ENCODE results near the gene OTUB2.

Gene OTUB2

DNA sequence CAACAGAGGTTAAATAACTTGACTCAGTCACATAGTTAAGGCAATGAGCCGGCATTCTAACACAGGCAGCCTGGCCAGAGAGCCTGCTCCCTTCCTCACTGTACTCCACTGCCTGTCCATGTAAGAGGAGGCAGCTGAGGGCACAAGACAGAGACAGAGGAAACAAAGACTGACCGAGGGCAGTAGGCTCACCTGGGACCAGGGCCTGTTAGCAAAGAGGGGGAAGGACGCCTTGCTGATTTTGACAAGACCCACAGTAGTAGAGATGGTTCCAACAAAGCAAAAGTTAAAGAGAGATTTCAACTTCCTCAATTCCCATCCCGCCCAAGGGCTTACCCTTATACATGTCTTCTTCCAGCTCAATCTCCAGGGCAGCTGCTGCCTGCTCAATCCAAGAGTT is 26.5 kb downstream of the OTUB2 start:
- no peak overlapping the region for H2AFZ ChIP-seq (ENCODE audit: low read length)
- no peak for TF ChIP-seq EZH2 (optimal IDR thresholded peaks at IDR 0.05; ENCODE audit: low read depth, low read length)

DNA sequence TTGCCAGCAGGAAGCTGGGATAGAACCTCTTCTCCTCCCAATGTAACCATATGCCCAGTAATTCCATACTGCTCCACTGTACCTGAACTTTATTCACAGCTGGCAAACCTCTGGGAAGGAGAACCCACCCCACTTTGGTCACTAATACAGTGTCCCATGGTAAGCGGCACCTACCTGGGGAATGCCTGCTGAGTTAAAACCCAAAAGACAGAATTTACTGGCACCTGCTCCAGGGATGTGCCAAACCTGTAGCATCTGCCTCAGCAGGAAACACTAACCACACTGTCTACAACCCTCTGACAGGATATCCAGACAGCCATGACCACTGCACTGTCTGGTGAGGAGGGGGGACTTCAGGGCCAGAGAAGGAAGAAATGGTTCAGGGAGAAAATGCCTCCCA is 28.3 kb downstream of the OTUB2 start:
- Histone ChIP-seq H3F3A (ENCODE audit: insufficient read depth, low read length) (peaks cover 18% of the 10 kb centered on the region), H3K9ac (ENCODE audit: low read length) (no peak overlapping the region), H2AFZ (ENCODE audit: low read length) (no peak overlapping the region), H3K4me2 (ENCODE audit: low read depth, low read length) (no peak overlapping the region), H3K9me2 (replicated peaks; ENCODE audit: insufficient read depth, low read length) (no peaks in the 10 kb centered on the region), H4K20me1 (ENCODE audit: insufficient read depth, low read length) (no peaks in the 10 kb centered on the region), H3K27ac (ENCODE audit: low read length) (no peak overlapping the region), H3K9me3 (replicated peaks; ENCODE audit: insufficient read depth, low read length) (no peaks in the 10 kb centered on the region), H3K4me3 (ENCODE audit: low read length) (no peak overlapping the region), H3K36me3 (replicated peaks; ENCODE audit: insufficient read depth, low read length) (no peaks in the 10 kb centered on the region), H3K79me2 (ENCODE audit: low read length) (peaks cover 26% of the 10 kb centered on the region), H3K4me1 (ENCODE audit: low read length) (peaks cover 44% of the 10 kb centered on the region), H3K27me3 (replicated peaks; ENCODE audit: insufficient read depth, low read length) (no peaks in the 10 kb centered on the region)
- no peak for DNase-seq
- no peak for TF ChIP-seq EZH2phosphoT487 (IDR thresholded peaks at IDR 0.05; ENCODE audit: low read length)
- TF ChIP-seq EZH2 (optimal IDR thresholded peaks at IDR 0.05; ENCODE audit: low read depth, low read length): no peak
- TF ChIP-seq, protein P1, sequence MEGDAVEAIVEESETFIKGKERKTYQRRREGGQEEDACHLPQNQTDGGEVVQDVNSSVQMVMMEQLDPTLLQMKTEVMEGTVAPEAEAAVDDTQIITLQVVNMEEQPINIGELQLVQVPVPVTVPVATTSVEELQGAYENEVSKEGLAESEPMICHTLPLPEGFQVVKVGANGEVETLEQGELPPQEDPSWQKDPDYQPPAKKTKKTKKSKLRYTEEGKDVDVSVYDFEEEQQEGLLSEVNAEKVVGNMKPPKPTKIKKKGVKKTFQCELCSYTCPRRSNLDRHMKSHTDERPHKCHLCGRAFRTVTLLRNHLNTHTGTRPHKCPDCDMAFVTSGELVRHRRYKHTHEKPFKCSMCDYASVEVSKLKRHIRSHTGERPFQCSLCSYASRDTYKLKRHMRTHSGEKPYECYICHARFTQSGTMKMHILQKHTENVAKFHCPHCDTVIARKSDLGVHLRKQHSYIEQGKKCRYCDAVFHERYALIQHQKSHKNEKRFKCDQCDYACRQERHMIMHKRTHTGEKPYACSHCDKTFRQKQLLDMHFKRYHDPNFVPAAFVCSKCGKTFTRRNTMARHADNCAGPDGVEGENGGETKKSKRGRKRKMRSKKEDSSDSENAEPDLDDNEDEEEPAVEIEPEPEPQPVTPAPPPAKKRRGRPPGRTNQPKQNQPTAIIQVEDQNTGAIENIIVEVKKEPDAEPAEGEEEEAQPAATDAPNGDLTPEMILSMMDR (IDR thresholded peaks at IDR 0.05; ENCODE audit: low read length): no peak

More for the DNA sequence above, 26.5 kb downstream of the OTUB2 start:
- Histone ChIP-seq H3F3A (ENCODE audit: insufficient read depth, low read length) (peaks cover 14% of the 10 kb centered on the region), H3K4me1 (ENCODE audit: low read length) (peaks cover 31% of the 10 kb centered on the region), H3K27me3 (replicated peaks; ENCODE audit: insufficient read depth, low read length) (no peaks in the 10 kb centered on the region), H3K9me3 (replicated peaks; ENCODE audit: insufficient read depth, low read length) (no peaks in the 10 kb centered on the region), H3K36me3 (replicated peaks; ENCODE audit: insufficient read depth, low read length) (no peaks in the 10 kb centered on the region), H3K9me2 (replicated peaks; ENCODE audit: insufficient read depth, low read length) (no peaks in the 10 kb centered on the region), H3K4me3 (ENCODE audit: low read length) (no peak overlapping the region), H3K27ac (ENCODE audit: low read length) (peak overlapping the region; percentile 60; the same call in 1 of the 2 replicates), H4K20me1 (ENCODE audit: insufficient read depth, low read length) (no peaks in the 10 kb centered on the region), H3K4me2 (ENCODE audit: low read depth, low read length) (no peak overlapping the region), H3K79me2 (ENCODE audit: low read length) (peaks cover 10% of the 10 kb centered on the region), H3K9ac (ENCODE audit: low read length) (no peak overlapping the region)
- DNase-seq: no peak

DNA sequence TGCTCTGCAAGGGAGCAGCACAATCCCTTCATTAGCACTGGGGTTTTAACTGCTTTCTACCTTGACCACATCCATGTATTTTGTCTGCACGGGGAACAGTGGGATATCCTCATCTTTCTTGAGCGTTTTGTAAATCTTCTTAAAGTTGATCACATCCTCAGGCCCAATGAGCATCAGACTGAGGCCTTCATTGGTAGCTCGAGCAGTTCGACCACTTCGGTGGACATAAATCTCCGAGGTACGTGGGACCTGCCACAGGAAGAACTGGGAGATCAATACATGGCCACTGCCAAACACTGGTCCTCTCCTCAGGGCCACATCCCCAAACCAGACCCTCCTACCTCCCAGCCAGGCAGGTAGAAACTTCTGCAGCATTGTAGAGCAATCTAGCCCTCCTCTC is 28.8 kb downstream of the OTUB2 start:
- Histone ChIP-seq H4K20me1 (ENCODE audit: insufficient read depth, low read length) (no peaks in the 10 kb centered on the region), H3K27me3 (replicated peaks; ENCODE audit: insufficient read depth, low read length) (no peaks in the 10 kb centered on the region), H3K9me3 (replicated peaks; ENCODE audit: insufficient read depth, low read length) (no peaks in the 10 kb centered on the region), H3K4me1 (ENCODE audit: low read length) (peaks cover 44% of the 10 kb centered on the region), H3K79me2 (ENCODE audit: low read length) (peaks cover 31% of the 10 kb centered on the region), H3K36me3 (replicated peaks; ENCODE audit: insufficient read depth, low read length) (no peaks in the 10 kb centered on the region), H3K9ac (ENCODE audit: low read length) (no peak overlapping the region), H3K9me2 (replicated peaks; ENCODE audit: insufficient read depth, low read length) (no peaks in the 10 kb centered on the region), H3F3A (ENCODE audit: insufficient read depth, low read length) (peaks cover 18% of the 10 kb centered on the region), H3K4me3 (ENCODE audit: low read length) (no peak overlapping the region), H2AFZ (ENCODE audit: low read length) (no peak overlapping the region), H3K4me2 (ENCODE audit: low read depth, low read length) (no peak overlapping the region), H3K27ac (ENCODE audit: low read length) (no peak overlapping the region)
- TF ChIP-seq, protein P1 (IDR thresholded peaks at IDR 0.05; ENCODE audit: low read length): no peak
- TF ChIP-seq EZH2phosphoT487 (IDR thresholded peaks at IDR 0.05; ENCODE audit: low read length): no peak
- no peak for TF ChIP-seq EZH2 (optimal IDR thresholded peaks at IDR 0.05; ENCODE audit: low read depth, low read length)
- no peak for DNase-seq

GRCh38 chr14:94056579-94057308 is 30.6 kb downstream of the OTUB2 start:
- peaks cover 49% of the 10 kb centered on the region for H3K79me2 ChIP-seq (ENCODE audit: low read length)
- no peaks in the 10 kb centered on the region for H3K27me3 ChIP-seq (replicated peaks; ENCODE audit: insufficient read depth, low read length)
- no peak overlapping the region for H3K4me3 ChIP-seq (ENCODE audit: low read length)
- no peaks in the 10 kb centered on the region for H4K20me1 ChIP-seq (ENCODE audit: insufficient read depth, low read length)
- no peak overlapping the region for H2AFZ ChIP-seq (ENCODE audit: low read length)
- H3K36me3 ChIP-seq (replicated peaks; ENCODE audit: insufficient read depth, low read length): no peaks in the 10 kb centered on the region; the same call in 1 of the 2 replicates
- peak; percentile 62 for DNase-seq
- H3K27ac ChIP-seq (ENCODE audit: low read length): peak overlapping the region; percentile 66; the same call in 1 of the 2 replicates
- H3K4me1 ChIP-seq (ENCODE audit: low read length): peaks cover 42% of the 10 kb centered on the region
- peak overlapping the region; percentile 29; the same call in 1 of the 2 replicates for H3K4me2 ChIP-seq (ENCODE audit: low read depth, low read length)
- H3K9me2 ChIP-seq (replicated peaks; ENCODE audit: insufficient read depth, low read length): no peaks in the 10 kb centered on the region
- peaks cover 18% of the 10 kb centered on the region for H3F3A ChIP-seq (ENCODE audit: insufficient read depth, low read length)
- no peak overlapping the region for H3K9ac ChIP-seq (ENCODE audit: low read length)
- H3K9me3 ChIP-seq (replicated peaks; ENCODE audit: insufficient read depth, low read length): no peaks in the 10 kb centered on the region
- TF ChIP-seq, protein P1 (IDR thresholded peaks at IDR 0.05; ENCODE audit: low read length): no peak
- TF ChIP-seq EZH2phosphoT487 (IDR thresholded peaks at IDR 0.05; ENCODE audit: low read length) (no peak), EZH2 (optimal IDR thresholded peaks at IDR 0.05; ENCODE audit: low read depth, low read length) (no peak)

Measured in MM.1S (cell line).